K562 (cell line): ENCODE measurements around the gene SGMS1. TPM values are rescaled to one million over a fixed set of nuclear protein-coding genes. Genes with fewer than 3 reads are reported as not detected.

Source experiments
- C11orf30 ChIP-seq: fragments of 450-650 bp; IDR thresholded peaks from 2 replicates; pipeline ENCODE4 v1.6.1; 2016; ENCODE audit warnings: low read depth, mild to moderate bottlenecking
- CREM ChIP-seq: IDR thresholded peaks from 2 replicates; pipeline ENCODE4 v1.6.1; 2014; ENCODE audit warnings: antibody characterized with exemption, low read depth
- EP400 ChIP-seq: fragments of 450-650 bp; IDR thresholded peaks from 2 replicates; pipeline ENCODE4 v1.6.1; 2017; ENCODE audit warnings: antibody characterized with exemption, mild to moderate bottlenecking, moderate library complexity
- FOXK2 ChIP-seq, 2 experiments: fragments of 450-650 bp; IDR thresholded peaks in 1 of 2; conservative IDR thresholded peaks in 1 of 2; 2 replicates each; pipeline ENCODE4 v1.6.1; 2016; ENCODE audit warnings: low read depth in 2 of 2, mild to moderate bottlenecking in 1 of 2
- RCOR1 ChIP-seq, 2 experiments: IDR thresholded peaks; 2 replicates each; pipeline ENCODE4 v1.6.1; 2012; ENCODE audit warnings: low read depth in 2 of 2, low read length in 2 of 2, borderline replicate concordance in 1 of 2, improper control_type of control experiment in 1 of 2
- SRSF1 ChIP-seq: fragments of 200-400 bp; formaldehyde crosslinking; IDR thresholded peaks from 2 replicates; pipeline ENCODE4 v1.6.1; 2017; ENCODE audit warnings: mild to moderate bottlenecking, low read depth, low read length, moderate library complexity
- ZSCAN29 ChIP-seq: fragments of 450-650 bp; IDR thresholded peaks from 2 replicates; pipeline ENCODE4 v1.6.1; 2017
- polyA plus RNA-seq, 8 experiments: library from polyadenylated mRNA; depleted of rRNA in 4 of 8; stranded (reverse) in 5 of 8; unstranded in 3 of 8; fragments of >200 nt; fragmentation: Nextera tagmentation in 2 of 8; fragmentation: Illumina TruSeq in 1 of 8; extraction: Ambion mirVana in 2 of 8; extraction: Trizol in 1 of 8; gene quantifications; 2 replicates each; pipeline versions ENCODE4 v1.2.1 to v1.2.3, GENCODE V29; 2011 to 2014; ENCODE audit warnings: inconsistent platforms in 1 of 8, missing spikeins in 1 of 8
- total RNA-seq, 7 experiments: library from RNA; depleted of rRNA in 6 of 7; stranded (reverse); fragments of >200 nt in 6 of 7; fragmentation: Illumina TruSeq in 2 of 7; extraction: Trizol in 2 of 7; gene quantifications; 2 replicates each; pipeline versions ENCODE4 v1.2.1 to v1.2.3, GENCODE V29; 2011 to 2021; ENCODE audit warnings: low replicate concordance in 1 of 7
- TF ChIP-seq, protein P1 (sequence below): sonication (generic); IDR thresholded peaks from 2 replicates; pipeline ENCODE4 v1.6.1; 2016
- TF ChIP-seq, protein P2 (sequence below), 2 experiments: fragments of 450-650 bp; IDR thresholded peaks; 2 replicates each; pipeline ENCODE4 v1.6.1; 2018; ENCODE audit warnings: mild to moderate bottlenecking in 2 of 2, low read depth in 1 of 2; ENCODE audit not compliant: partially characterized antibody in 2 of 2
- TF ChIP-seq, protein P3 (sequence below), 3 experiments: fragments of 200-800 bp in 1 of 3; sonication (Bioruptor generic) in 1 of 3; sonication (generic) in 1 of 3; formaldehyde crosslinking in 1 of 3; IDR thresholded peaks; 2 replicates each; pipeline versions ENCODE4 v1.6.1 to v1.8.0; 2016 to 2022; ENCODE audit warnings: mild to moderate bottlenecking in 2 of 3, missing compliant biosample characterization in 2 of 3, missing genetic modification characterization in 2 of 3, missing genetic modification reagents in 1 of 3

Gene SGMS1
- total and polyA plus RNA-seq, 9 of the 15 experiments (the other 6 are each of a cell fraction or from before 2014, with no cell fraction given) = 22.6 to 232 (median 82.2) TPM

DNA sequence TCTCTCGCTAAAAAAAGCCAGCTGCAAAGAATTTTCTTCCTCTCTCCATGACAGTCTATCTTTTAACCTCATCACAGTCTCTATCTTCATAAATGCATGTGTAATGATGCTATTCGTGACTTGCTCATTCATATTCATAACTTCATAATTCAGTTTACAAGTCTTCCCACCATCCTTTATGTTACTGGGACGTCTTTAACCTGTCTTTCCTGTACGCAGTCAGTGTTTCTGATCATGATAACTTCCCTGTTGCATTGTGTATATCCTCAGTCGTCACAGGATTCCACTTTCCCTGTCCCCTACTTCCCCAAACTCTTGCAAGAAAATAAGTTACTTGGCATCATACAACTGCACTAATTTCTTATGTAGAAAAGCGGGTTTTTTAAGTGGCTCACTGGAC is 206.9 kb downstream of the SGMS1 start (continued):
- TF ChIP-seq, protein P1, sequence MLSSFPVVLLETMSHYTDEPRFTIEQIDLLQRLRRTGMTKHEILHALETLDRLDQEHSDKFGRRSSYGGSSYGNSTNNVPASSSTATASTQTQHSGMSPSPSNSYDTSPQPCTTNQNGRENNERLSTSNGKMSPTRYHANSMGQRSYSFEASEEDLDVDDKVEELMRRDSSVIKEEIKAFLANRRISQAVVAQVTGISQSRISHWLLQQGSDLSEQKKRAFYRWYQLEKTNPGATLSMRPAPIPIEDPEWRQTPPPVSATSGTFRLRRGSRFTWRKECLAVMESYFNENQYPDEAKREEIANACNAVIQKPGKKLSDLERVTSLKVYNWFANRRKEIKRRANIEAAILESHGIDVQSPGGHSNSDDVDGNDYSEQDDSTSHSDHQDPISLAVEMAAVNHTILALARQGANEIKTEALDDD = peak; percentile 18; the same call in 1 of the 2 replicates
- TF ChIP-seq, protein P2, sequence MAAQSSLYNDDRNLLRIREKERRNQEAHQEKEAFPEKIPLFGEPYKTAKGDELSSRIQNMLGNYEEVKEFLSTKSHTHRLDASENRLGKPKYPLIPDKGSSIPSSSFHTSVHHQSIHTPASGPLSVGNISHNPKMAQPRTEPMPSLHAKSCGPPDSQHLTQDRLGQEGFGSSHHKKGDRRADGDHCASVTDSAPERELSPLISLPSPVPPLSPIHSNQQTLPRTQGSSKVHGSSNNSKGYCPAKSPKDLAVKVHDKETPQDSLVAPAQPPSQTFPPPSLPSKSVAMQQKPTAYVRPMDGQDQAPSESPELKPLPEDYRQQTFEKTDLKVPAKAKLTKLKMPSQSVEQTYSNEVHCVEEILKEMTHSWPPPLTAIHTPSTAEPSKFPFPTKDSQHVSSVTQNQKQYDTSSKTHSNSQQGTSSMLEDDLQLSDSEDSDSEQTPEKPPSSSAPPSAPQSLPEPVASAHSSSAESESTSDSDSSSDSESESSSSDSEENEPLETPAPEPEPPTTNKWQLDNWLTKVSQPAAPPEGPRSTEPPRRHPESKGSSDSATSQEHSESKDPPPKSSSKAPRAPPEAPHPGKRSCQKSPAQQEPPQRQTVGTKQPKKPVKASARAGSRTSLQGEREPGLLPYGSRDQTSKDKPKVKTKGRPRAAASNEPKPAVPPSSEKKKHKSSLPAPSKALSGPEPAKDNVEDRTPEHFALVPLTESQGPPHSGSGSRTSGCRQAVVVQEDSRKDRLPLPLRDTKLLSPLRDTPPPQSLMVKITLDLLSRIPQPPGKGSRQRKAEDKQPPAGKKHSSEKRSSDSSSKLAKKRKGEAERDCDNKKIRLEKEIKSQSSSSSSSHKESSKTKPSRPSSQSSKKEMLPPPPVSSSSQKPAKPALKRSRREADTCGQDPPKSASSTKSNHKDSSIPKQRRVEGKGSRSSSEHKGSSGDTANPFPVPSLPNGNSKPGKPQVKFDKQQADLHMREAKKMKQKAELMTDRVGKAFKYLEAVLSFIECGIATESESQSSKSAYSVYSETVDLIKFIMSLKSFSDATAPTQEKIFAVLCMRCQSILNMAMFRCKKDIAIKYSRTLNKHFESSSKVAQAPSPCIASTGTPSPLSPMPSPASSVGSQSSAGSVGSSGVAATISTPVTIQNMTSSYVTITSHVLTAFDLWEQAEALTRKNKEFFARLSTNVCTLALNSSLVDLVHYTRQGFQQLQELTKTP (IDR thresholded peaks at IDR 0.05; ENCODE audit: low read depth in 1 of 2, partially characterized antibody in 2 of 2) = peak in 1 of 2 experiments; percentile 19
- TF ChIP-seq C11orf30 (peak; percentile 11; the same call in 1 of the 2 replicates), ZSCAN29 (no peak), RCOR1 (IDR thresholded peaks at IDR 0.05; ENCODE audit: borderline replicate concordance in 1 of 2, low read depth in 2 of 2, low read length in 2 of 2) (0 out of 4 replicates have a peak, but pooled peaks of 1 of the 2 experiments have one; percentile 6), EP400 (peak; percentile 25; the same call in 1 of the 2 replicates), CREM (peak; percentile 23; the same call in 1 of the 2 replicates), SRSF1 (no peak), FOXK2 (conservative IDR thresholded peaks at IDR 0.05 in 1 of 2, IDR thresholded peaks at IDR 0.05 in 1 of 2; ENCODE audit: low read depth in 2 of 2) (peak in 1 of 2 experiments; percentile 46; a peak in 1 of 4 replicates)
- TF ChIP-seq, protein P3, sequence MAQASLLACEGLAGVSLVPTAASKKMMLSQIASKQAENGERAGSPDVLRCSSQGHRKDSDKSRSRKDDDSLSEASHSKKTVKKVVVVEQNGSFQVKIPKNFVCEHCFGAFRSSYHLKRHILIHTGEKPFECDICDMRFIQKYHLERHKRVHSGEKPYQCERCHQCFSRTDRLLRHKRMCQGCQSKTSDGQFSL (CRISPR knock-in tag; IDR thresholded peaks at IDR 0.05) = no peak
- TF ChIP-seq, protein P3 (tag; IDR thresholded peaks at IDR 0.05) = no peak
